Stimulated activated naive B cell treated with anti-CD40 and anti-IgM and Interleukin-4, amounts not matched to agents 10 μg/mL and 1 μg/mL and 100 μg/mL, for 72 hours (primary cell): ENCODE data around the gene ZFP62.
"Not testable (repeated sequence)": the region's sequence is repeated elsewhere in the genome, so short reads cannot be mapped to it uniquely, and the experiment has no call there.

Experiments used
- ATAC-seq, 2 donors: fragments of 150-1000 bp; cut with Tn5 transposase; replicated peaks; 2 replicates each; pipeline ENCODE4 v1.10.0; 2021; ENCODE audit warnings: moderate library complexity in 1 of 2
- DNase-seq: peaks from one replicate; pipeline ENCODE4 v3.0.0; 2021
- H3K27ac Mint-ChIP-seq: one replicate; pipeline ENCODE4 v1.8.0; 2022; ENCODE audit warnings: mild to moderate bottlenecking, mixed read lengths
- H3K27me3 Mint-ChIP-seq, 2 donors: one replicate each; pipeline ENCODE4 v1.8.0; 2022; ENCODE audit warnings: mixed read lengths in 2 of 2
- H3K36me3 Mint-ChIP-seq, 2 donors: one replicate each; pipeline ENCODE4 v1.8.0; 2022; ENCODE audit warnings: mixed read lengths in 2 of 2, mild to moderate bottlenecking in 1 of 2
- H3K4me1 Mint-ChIP-seq, 2 donors: one replicate each; pipeline ENCODE4 v1.8.0; 2022; ENCODE audit warnings: mixed read lengths in 2 of 2, mild to moderate bottlenecking in 1 of 2
- H3K4me3 Mint-ChIP-seq, 2 donors: one replicate each; pipeline ENCODE4 v1.8.0; 2022; ENCODE audit warnings: mild to moderate bottlenecking in 2 of 2, mixed read lengths in 2 of 2, moderate library complexity in 1 of 2
- H3K9me3 Mint-ChIP-seq, 2 donors: one replicate each; pipeline ENCODE4 v1.8.0; 2022; ENCODE audit warnings: mixed read lengths in 2 of 2, mild to moderate bottlenecking in 1 of 2

Gene ZFP62

GRCh38 chr5:180830253-180831138, 30.6 kb downstream of the ZFP62 start:
- peaks cover 49 to 78% of the 10 kb centered on the region in 2 donors for H3K4me1 Mint-ChIP-seq
- peak; percentile 73 for DNase-seq
- H3K36me3 Mint-ChIP-seq = peaks cover 68 to 83% of the 10 kb centered on the region in 2 donors

GRCh38 chr5:180829726-180830125, 31.4 kb downstream of the ZFP62 start:
- DNase-seq (no peak), ATAC-seq (peak; percentile 17 to 38)
- H3K4me3 Mint-ChIP-seq = peak overlapping the region; percentile 93 to 99
- H3K27me3 Mint-ChIP-seq = no peaks in the 10 kb centered on the region
- peaks cover 56 to 83% of the 10 kb centered on the region in 2 donors for H3K4me1 Mint-ChIP-seq
- peak overlapping the region; percentile 98 for H3K27ac Mint-ChIP-seq
- peaks cover 7% of the 10 kb centered on the region in 2 donors for H3K9me3 Mint-ChIP-seq
- H3K36me3 Mint-ChIP-seq = peaks cover 68 to 81% of the 10 kb centered on the region in 2 donors

More at GRCh38 chr5:180830253-180831138, 30.6 kb downstream of the ZFP62 start:
- peak; percentile 49 to 55 for ATAC-seq
- H3K27ac Mint-ChIP-seq = peak overlapping the region; percentile 98
- peaks cover 7% of the 10 kb centered on the region in 2 donors for H3K9me3 Mint-ChIP-seq
- peak overlapping the region; percentile 93 to 99 for H3K4me3 Mint-ChIP-seq
- H3K27me3 Mint-ChIP-seq = no peaks in the 10 kb centered on the region

GRCh38 chr5:180828756-180829531, 32.1 kb downstream of the ZFP62 start:
- not testable (repeated sequence) for H3K9me3 Mint-ChIP-seq, H3K27me3 Mint-ChIP-seq
- Mint-ChIP-seq H3K27ac (peak overlapping the region; percentile 98), H3K4me1 (peaks cover 53 to 83% of the 10 kb centered on the region in 2 donors), H3K4me3 (peak overlapping the region; percentile 56 to 99), H3K36me3 (peaks cover 60 to 73% of the 10 kb centered on the region in 2 donors)
- ATAC-seq = peak; percentile 10 to 35
- peak; percentile 61 for DNase-seq

- Mint-ChIP-seq H3K27ac (peak overlapping the region; percentile 88), H3K4me1 (peaks cover 49 to 78% of the 10 kb centered on the region in 2 donors), H3K36me3 (peaks cover 46 to 60% of the 10 kb centered on the region in 2 donors)
- not testable (repeated sequence) for H3K27me3 Mint-ChIP-seq, H3K4me3 Mint-ChIP-seq, ATAC-seq, H3K9me3 Mint-ChIP-seq, DNase-seq
These were observed 33.7 kb downstream of the ZFP62 start for GRCh38 chr5:180827374-180827773.

GRCh38 chr5:180825768-180826525, 35.1 kb downstream of the ZFP62 start:
- DNase-seq = no peak
- Mint-ChIP-seq H3K4me3 (no peak overlapping the region), H3K27ac (peak overlapping the region; percentile 88), H3K36me3 (peaks cover 33 to 45% of the 10 kb centered on the region in 2 donors), H3K9me3 (peaks cover 7% of the 10 kb centered on the region in 2 donors), H3K4me1 (peaks cover 48 to 82% of the 10 kb centered on the region in 2 donors), H3K27me3 (no peaks in the 10 kb centered on the region)
- ATAC-seq = no peak

- no peak for DNase-seq
- Mint-ChIP-seq H3K27ac (peak overlapping the region; percentile 88), H3K27me3 (no peaks in the 10 kb centered on the region), H3K36me3 (peaks cover 22 to 34% of the 10 kb centered on the region in 2 donors), H3K4me1 (peaks cover 51 to 82% of the 10 kb centered on the region in 2 donors), H3K4me3 (no peak overlapping the region), H3K9me3 (peaks cover 2 to 4% of the 10 kb centered on the region in 2 donors)
- no peak for ATAC-seq
These were observed 36.2 kb downstream of the ZFP62 start for GRCh38 chr5:180824630-180825476.

GRCh38 chr5:180823940-180824629, 37.0 kb downstream of the ZFP62 start:
- no peak for ATAC-seq
- Mint-ChIP-seq H3K4me1 (peaks cover 46 to 77% of the 10 kb centered on the region in 2 donors), H3K27me3 (no peaks in the 10 kb centered on the region), H3K27ac (peak overlapping the region; percentile 85), H3K4me3 (no peak overlapping the region), H3K36me3 (peaks cover 17 to 27% of the 10 kb centered on the region in 2 donors), H3K9me3 (peaks cover 0 to 3% of the 10 kb centered on the region in 2 donors)
- no peak for DNase-seq

- no peak overlapping the region for H3K4me3 Mint-ChIP-seq
- H3K27me3 Mint-ChIP-seq = no peaks in the 10 kb centered on the region
- H3K4me1 Mint-ChIP-seq = peaks cover 50 to 79% of the 10 kb centered on the region in 2 donors
- ATAC-seq = no peak
- H3K27ac Mint-ChIP-seq = peak overlapping the region; percentile 47
- peaks cover 0 to 3% of the 10 kb centered on the region in 2 donors for H3K9me3 Mint-ChIP-seq
- H3K36me3 Mint-ChIP-seq = peaks cover 16 to 26% of the 10 kb centered on the region in 2 donors
- no peak for DNase-seq
These were observed 37.7 kb downstream of the ZFP62 start for GRCh38 chr5:180823346-180823745.

GRCh38 chr5:180821538-180821937, 39.5 kb downstream of the ZFP62 start:
- Mint-ChIP-seq H3K4me1 (peaks cover 57 to 87% of the 10 kb centered on the region in 2 donors), H3K27ac (peak overlapping the region; percentile 95), H3K9me3 (no peaks in the 10 kb centered on the region), H3K4me3 (peak overlapping the region; percentile 25 to 28), H3K36me3 (peaks cover 12 to 21% of the 10 kb centered on the region in 2 donors), H3K27me3 (no peaks in the 10 kb centered on the region)
- DNase-seq (no peak), ATAC-seq (no peak)

GRCh38 chr5:180820788-180821321, 40.2 kb downstream of the ZFP62 start:
- Mint-ChIP-seq H3K27me3 (no peaks in the 10 kb centered on the region), H3K4me3 (peak overlapping the region; percentile 52 to 61), H3K36me3 (peaks cover 7 to 14% of the 10 kb centered on the region in 2 donors), H3K4me1 (peaks cover 52 to 82% of the 10 kb centered on the region in 2 donors), H3K27ac (peak overlapping the region; percentile 95), H3K9me3 (no peaks in the 10 kb centered on the region)
- peak; percentile 52 to 55 for ATAC-seq
- peak; percentile 63 for DNase-seq

GRCh38 chr5:180818677-180819341, 42.3 kb downstream of the ZFP62 start:
- Mint-ChIP-seq H3K4me1 (peaks cover 53 to 78% of the 10 kb centered on the region in 2 donors), H3K27ac (peak overlapping the region; percentile 99), H3K36me3 (peaks cover 20 to 23% of the 10 kb centered on the region in 2 donors), H3K9me3 (no peaks in the 10 kb centered on the region), H3K27me3 (peaks cover 0 to 5% of the 10 kb centered on the region in 2 donors), H3K4me3 (peak overlapping the region; percentile 71 to 79)
- ATAC-seq (no peak), DNase-seq (no peak)
